Neural crest cell (in vitro differentiated cells): Measurements from ENCODE around the gene ACSBG1. TPM values are rescaled to one million over a fixed set of nuclear protein-coding genes. Genes with fewer than 3 reads are reported as not detected.

ENCODE experiments used
- DNase-seq: peaks from one replicate; pipeline ENCODE4 v3.0.0; 2021; ENCODE audit warnings: low read depth, mixed read lengths, low spot score
- H3K27ac Mint-ChIP-seq: one replicate; pipeline ENCODE4 v1.8.0; 2021; ENCODE audit warnings: mild to moderate bottlenecking, mixed read lengths; ENCODE audit not compliant: unreplicated experiment
- H3K27me3 Mint-ChIP-seq: 2 replicates; pipeline ENCODE4 v1.8.0; 2021; ENCODE audit warnings: low read depth, mild to moderate bottlenecking, mixed read lengths
- H3K36me3 Mint-ChIP-seq: 2 replicates; pipeline ENCODE4 v1.8.0; 2021; ENCODE audit warnings: low read depth, mild to moderate bottlenecking, mixed read lengths
- H3K4me1 Mint-ChIP-seq: 2 replicates; pipeline ENCODE4 v1.8.0; 2021; ENCODE audit warnings: mixed read lengths
- H3K4me3 Mint-ChIP-seq: one replicate; pipeline ENCODE4 v1.8.0; 2021; ENCODE audit warnings: mild to moderate bottlenecking, mixed read lengths
- H3K9me3 Mint-ChIP-seq: 2 replicates; pipeline ENCODE4 v1.8.0; 2021; ENCODE audit warnings: mixed read lengths
- CTCF ChIP-seq: fragments of 200-600 bp; sonication (generic); conservative IDR thresholded peaks from 2 replicates; pipeline ENCODE4 v1.5.0; 2021; ENCODE audit warnings: antibody characterized with exemption, mild to moderate bottlenecking
- total RNA-seq: library from RNA; stranded (reverse); gene quantifications from 2 replicates; pipeline ENCODE4 v1.2.1, GENCODE V29; 2021

ACSBG1 gene
- total RNA-seq, 1 donor from 2014 or later = 4.9 TPM

GRCh38 chr15:78204351-78205309, 29.7 kb downstream of the ACSBG1 start:
- no peak for DNase-seq
- no peaks in the 10 kb centered on the region for H3K9me3 Mint-ChIP-seq

GRCh38 chr15:78203346-78204225, 30.8 kb downstream of the ACSBG1 start:
- H3K4me3 Mint-ChIP-seq = peak overlapping the region; percentile 16
- DNase-seq = no peak
- no peaks in the 10 kb centered on the region for H3K27me3 Mint-ChIP-seq
- no peaks in the 10 kb centered on the region for H3K36me3 Mint-ChIP-seq
- H3K9me3 Mint-ChIP-seq = no peaks in the 10 kb centered on the region
- H3K27ac Mint-ChIP-seq = peak overlapping the region; percentile 72
- no peak for TF ChIP-seq CTCF
- peaks cover 58% of the 10 kb centered on the region for H3K4me1 Mint-ChIP-seq

More at GRCh38 chr15:78204351-78205309, 29.7 kb downstream of the ACSBG1 start:
- H3K4me1 Mint-ChIP-seq = peaks cover 59% of the 10 kb centered on the region
- no peak for TF ChIP-seq CTCF
- H3K27ac Mint-ChIP-seq = peak overlapping the region; percentile 67
- H3K36me3 Mint-ChIP-seq = no peaks in the 10 kb centered on the region
- peak overlapping the region; percentile 34 for H3K4me3 Mint-ChIP-seq
- H3K27me3 Mint-ChIP-seq = no peaks in the 10 kb centered on the region

GRCh38 chr15:78201281-78202190, 32.8 kb downstream of the ACSBG1 start:
- Mint-ChIP-seq H3K27ac (peak overlapping the region; percentile 57), H3K4me3 (no peak overlapping the region), H3K27me3 (no peaks in the 10 kb centered on the region), H3K36me3 (no peaks in the 10 kb centered on the region), H3K4me1 (peaks cover 50% of the 10 kb centered on the region), H3K9me3 (no peaks in the 10 kb centered on the region)
- DNase-seq = no peak
- no peak for TF ChIP-seq CTCF

- H3K4me3 Mint-ChIP-seq = no peak overlapping the region
- H3K9me3 Mint-ChIP-seq = no peaks in the 10 kb centered on the region
- H3K4me1 Mint-ChIP-seq = peaks cover 41% of the 10 kb centered on the region
- no peaks in the 10 kb centered on the region for H3K27me3 Mint-ChIP-seq
- no peak for TF ChIP-seq CTCF
- no peak for DNase-seq
- H3K27ac Mint-ChIP-seq = no peak overlapping the region
- no peaks in the 10 kb centered on the region for H3K36me3 Mint-ChIP-seq
Measured at GRCh38 chr15:78200276-78200930, 34.0 kb downstream of the ACSBG1 start.
